ENCODE measurements around the gene ERO1B.

GRCh38 chr1:236176337-236177336, 105.1 kb downstream of the ERO1B start:
- TF ChIP-seq CTCF (IDR thresholded peaks at IDR 0.05) (no peak), POLR2A (IDR thresholded peaks at IDR 0.05) (no peak)
